Keratinocyte (primary cell): ENCODE measurements around the gene PNMT. TPM values are rescaled to one million over a fixed set of nuclear protein-coding genes. Genes with fewer than 3 reads are reported as not detected.

ENCODE experiments used
- DNase-seq: peaks from one replicate; pipeline ENCODE4 v3.0.0-alpha.2; 2011; ENCODE audit warnings: low read depth, missing footprints, low spot score
- FAIRE-seq: peaks from 2 replicates; lab custom pipeline; 2011; peaks lifted over from hg19 to GRCh38; lab: Jason Lieb, UNC
- H2AFZ ChIP-seq: 2 replicates; pipeline ENCODE4 v1.6.0; 2012; ENCODE audit warnings: low read length, control low read depth, inconsistent platforms; ENCODE audit not compliant: control insufficient read depth
- H3K27ac ChIP-seq: 2 replicates; pipeline ENCODE4 v1.5.1; 2011; ENCODE audit warnings: low read length; ENCODE audit not compliant: control insufficient read depth, insufficient read depth
- H3K27me3 ChIP-seq: 3 replicates; pipeline ENCODE4 v1.6.0; 2011; ENCODE audit warnings: low read length; ENCODE audit not compliant: control insufficient read depth, insufficient read depth; ENCODE audit errors: extremely low read depth
- H3K36me3 ChIP-seq, 2 experiments: 2 replicates in 1 of 2; 3 replicates in 1 of 2; pipeline ENCODE4 v1.5.1; 2011; ENCODE audit warnings: low read length in 2 of 2, mild to moderate bottlenecking in 1 of 2; ENCODE audit not compliant: control insufficient read depth in 2 of 2, insufficient read depth in 2 of 2; ENCODE audit errors: extremely low read depth in 1 of 2
- H3K4me1 ChIP-seq: 3 replicates; pipeline ENCODE4 v1.5.1; 2011; ENCODE audit warnings: low read length; ENCODE audit not compliant: control insufficient read depth, insufficient read depth; ENCODE audit errors: extremely low read depth
- H3K4me2 ChIP-seq: 3 replicates; pipeline ENCODE4 v1.6.0; 2011; ENCODE audit warnings: low read depth, low read length; ENCODE audit not compliant: control insufficient read depth, insufficient read depth; ENCODE audit errors: extremely low read depth
- H3K4me3 ChIP-seq, 3 experiments: fragments of 200-600 bp in 1 of 3; sonication (generic) in 1 of 3; 2 replicates in 2 of 3; 3 replicates in 1 of 3; pipeline ENCODE4 v1.5.1; 2011 to 2016; ENCODE audit warnings: low read length in 3 of 3, mild to moderate bottlenecking in 3 of 3, control low read depth in 2 of 3, inconsistent platforms in 1 of 3, low read depth in 1 of 3, mixed read lengths in 1 of 3, mixed run types in 1 of 3, moderate library complexity in 1 of 3; ENCODE audit not compliant: control insufficient read depth in 2 of 3, insufficient read depth in 2 of 3; ENCODE audit errors: extremely low read depth in 1 of 3
- H3K79me2 ChIP-seq: 2 replicates; pipeline ENCODE4 v1.6.0; 2012; ENCODE audit warnings: low read length; ENCODE audit not compliant: control insufficient read depth, insufficient read depth
- H3K9ac ChIP-seq: 3 replicates; pipeline ENCODE4 v1.6.0; 2011; ENCODE audit warnings: low read length; ENCODE audit not compliant: control insufficient read depth, insufficient read depth; ENCODE audit errors: extremely low read depth
- H3K9me1 ChIP-seq: 3 replicates; pipeline ENCODE4 v1.6.0; 2011; ENCODE audit warnings: low read length; ENCODE audit not compliant: control insufficient read depth, insufficient read depth; ENCODE audit errors: extremely low read depth
- H3K9me3 ChIP-seq: 2 replicates; pipeline ENCODE4 v1.5.1; 2012; ENCODE audit warnings: low read depth, low read length; ENCODE audit not compliant: control insufficient read depth
- H4K20me1 ChIP-seq: 3 replicates; pipeline ENCODE4 v1.6.0; 2011; ENCODE audit warnings: low read length; ENCODE audit not compliant: control insufficient read depth, insufficient read depth; ENCODE audit errors: extremely low read depth
- EZH2 ChIP-seq: IDR thresholded peaks from one replicate; pipeline ENCODE4 v1.6.1; 2012; ENCODE audit warnings: inconsistent platforms, mild to moderate bottlenecking, low read length, moderate library complexity
- dilution Hi-C: fragments of 300-500 bp; cut with MboI; formaldehyde crosslinking; loops from one replicate; pipeline ENCODE4 v1.7.0; 2020; ENCODE audit warnings: low sequenced_read_pairs; ENCODE audit not compliant: extremely low pct_ligation_motif_present
- polyA plus RNA-seq, 5 experiments: library from polyadenylated mRNA; depleted of rRNA in 3 of 5; stranded (reverse) in 3 of 5; stranded (forward) in 1 of 5; unstranded in 1 of 5; fragments of >200 nt; gene quantifications; 1 replicate in 1 of 5; 2 replicates in 3 of 5; 3 replicates in 1 of 5; pipeline versions ENCODE4 v1.2.1 to v1.2.3, GENCODE V29; 2011 to 2012; ENCODE audit warnings: missing spikeins in 2 of 5, low read depth in 1 of 5, low replicate concordance in 1 of 5
- TF ChIP-seq, protein P1 (sequence below), 3 experiments: IDR thresholded peaks in 1 of 3; conservative IDR thresholded peaks in 1 of 3; optimal IDR thresholded peaks in 1 of 3; 2 replicates in 2 of 3; 3 replicates in 1 of 3; pipeline versions ENCODE3 to v1.5.1; 2011; ENCODE audit warnings: low read length in 3 of 3, mild to moderate bottlenecking in 3 of 3, moderate library complexity in 2 of 3, control low read depth in 1 of 3, inconsistent platforms in 1 of 3; ENCODE audit not compliant: insufficient read depth in 2 of 3; ENCODE audit errors: extremely low read depth in 1 of 3

The PNMT gene
- polyA plus RNA-seq, 1 donor (not counting 4 experiments of a cell fraction or from before 2014, with no cell fraction given), result not detected

DNA sequence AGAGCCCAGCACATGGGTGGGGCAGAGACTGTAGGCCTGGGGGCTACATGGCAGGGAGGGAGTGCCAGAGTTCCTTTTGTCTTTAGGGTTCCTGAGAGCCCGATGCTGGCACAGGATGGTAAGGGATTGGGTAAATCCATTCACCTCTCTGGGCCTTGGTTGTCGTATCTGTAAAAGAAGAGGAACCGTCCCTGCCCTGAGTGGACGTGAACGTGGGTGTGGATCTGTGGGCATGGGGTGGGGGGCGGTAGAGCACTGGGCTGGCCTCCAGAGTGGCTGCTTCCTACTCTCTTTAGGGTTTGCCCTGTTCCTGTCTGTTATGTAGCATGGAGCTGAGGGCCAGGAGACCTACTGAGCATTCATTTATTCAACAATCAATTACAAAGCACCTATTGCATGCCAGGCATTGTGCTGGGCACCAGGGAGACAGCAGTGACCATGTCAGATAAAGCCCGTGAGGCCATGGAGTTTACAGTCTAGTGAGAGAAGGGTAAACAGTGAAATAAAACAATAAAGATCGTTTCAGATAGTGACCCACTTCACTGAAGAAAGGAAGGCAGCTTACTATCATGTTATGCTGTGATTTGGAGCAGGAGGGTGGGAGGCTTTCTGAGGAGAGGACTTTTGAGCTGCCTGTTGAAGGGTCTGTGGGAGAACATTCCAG is 16.2 kb upstream of the PNMT start:
- no peaks in the 10 kb centered on the region for H3K9me1 ChIP-seq
- H3K27ac ChIP-seq, result no peak overlapping the region
- no peak for DNase-seq
- H2AFZ ChIP-seq, result no peak overlapping the region
- H3K27me3 ChIP-seq, result no peaks in the 10 kb centered on the region
- dilution Hi-C loops, result no loop called here
- no peak overlapping the region for H3K4me2 ChIP-seq
- FAIRE-seq, result no peak
- H3K9me3 ChIP-seq, result no peaks in the 10 kb centered on the region
- no peaks in the 10 kb centered on the region for H3K4me1 ChIP-seq
- H3K36me3 ChIP-seq, result peaks cover 0 to 5% of the 10 kb centered on the region in 2 experiments
- H3K4me3 ChIP-seq, result no peak overlapping the region
- no peak overlapping the region for H3K9ac ChIP-seq
- TF ChIP-seq, protein P1, sequence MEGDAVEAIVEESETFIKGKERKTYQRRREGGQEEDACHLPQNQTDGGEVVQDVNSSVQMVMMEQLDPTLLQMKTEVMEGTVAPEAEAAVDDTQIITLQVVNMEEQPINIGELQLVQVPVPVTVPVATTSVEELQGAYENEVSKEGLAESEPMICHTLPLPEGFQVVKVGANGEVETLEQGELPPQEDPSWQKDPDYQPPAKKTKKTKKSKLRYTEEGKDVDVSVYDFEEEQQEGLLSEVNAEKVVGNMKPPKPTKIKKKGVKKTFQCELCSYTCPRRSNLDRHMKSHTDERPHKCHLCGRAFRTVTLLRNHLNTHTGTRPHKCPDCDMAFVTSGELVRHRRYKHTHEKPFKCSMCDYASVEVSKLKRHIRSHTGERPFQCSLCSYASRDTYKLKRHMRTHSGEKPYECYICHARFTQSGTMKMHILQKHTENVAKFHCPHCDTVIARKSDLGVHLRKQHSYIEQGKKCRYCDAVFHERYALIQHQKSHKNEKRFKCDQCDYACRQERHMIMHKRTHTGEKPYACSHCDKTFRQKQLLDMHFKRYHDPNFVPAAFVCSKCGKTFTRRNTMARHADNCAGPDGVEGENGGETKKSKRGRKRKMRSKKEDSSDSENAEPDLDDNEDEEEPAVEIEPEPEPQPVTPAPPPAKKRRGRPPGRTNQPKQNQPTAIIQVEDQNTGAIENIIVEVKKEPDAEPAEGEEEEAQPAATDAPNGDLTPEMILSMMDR (optimal IDR thresholded peaks at IDR 0.05 in 1 of 3, IDR thresholded peaks at IDR 0.05 in 1 of 3, conservative IDR thresholded peaks at IDR 0.05 in 1 of 3; ENCODE audit: extremely low read depth in 1 of 3, insufficient read depth in 2 of 3, low read length in 3 of 3), result no peak
- TF ChIP-seq EZH2, result no peak
- peaks cover 6% of the 10 kb centered on the region for H4K20me1 ChIP-seq
- H3K79me2 ChIP-seq, result no peaks in the 10 kb centered on the region

DNA sequence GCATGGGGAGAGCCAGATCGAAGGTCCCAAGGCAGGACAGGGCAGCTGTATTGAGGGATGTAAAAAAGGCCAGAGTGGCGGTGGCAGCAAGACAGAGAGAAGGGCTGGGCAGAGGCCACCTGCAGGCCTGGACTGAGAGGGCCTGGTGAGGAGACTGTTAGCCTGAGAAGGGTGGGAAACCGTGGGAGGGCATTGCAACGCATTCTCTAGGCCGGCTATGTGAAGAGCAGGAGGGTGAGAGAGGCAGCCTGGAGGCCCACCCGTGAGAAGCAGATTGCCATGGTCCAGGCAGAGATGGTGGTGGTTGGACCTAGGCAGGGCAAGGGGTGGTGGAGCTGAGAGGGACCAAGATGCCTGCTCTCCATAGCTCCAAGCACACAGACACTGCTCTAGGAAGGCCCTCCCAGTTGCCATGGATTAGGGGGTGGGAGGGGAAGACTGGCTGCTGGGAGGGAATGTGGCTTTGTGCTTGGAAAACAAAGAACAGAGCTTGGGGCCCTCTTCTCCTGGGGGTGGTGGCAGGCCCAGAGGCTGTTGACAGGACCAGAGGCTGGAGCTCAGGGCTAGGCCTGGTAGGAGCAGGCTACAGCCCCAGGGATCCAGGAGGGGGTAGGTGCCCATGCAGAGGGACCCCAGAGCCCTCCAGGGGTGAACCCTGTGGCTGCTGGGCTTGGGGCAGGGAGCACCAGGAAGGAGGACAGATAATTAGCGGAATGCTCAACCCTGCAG is 15.5 kb upstream of the PNMT start:
- Histone ChIP-seq H3K79me2 (no peaks in the 10 kb centered on the region), H4K20me1 (peaks cover 3% of the 10 kb centered on the region), H3K36me3 (peaks cover 4 to 5% of the 10 kb centered on the region in 2 experiments), H3K9me1 (no peaks in the 10 kb centered on the region), H3K4me2 (no peak overlapping the region), H3K27ac (no peak overlapping the region), H3K27me3 (no peaks in the 10 kb centered on the region), H3K9ac (no peak overlapping the region), H3K4me3 (no peak overlapping the region), H2AFZ (no peak overlapping the region), H3K9me3 (no peaks in the 10 kb centered on the region), H3K4me1 (no peaks in the 10 kb centered on the region)
- TF ChIP-seq, protein P1 (optimal IDR thresholded peaks at IDR 0.05 in 1 of 3, IDR thresholded peaks at IDR 0.05 in 1 of 3, conservative IDR thresholded peaks at IDR 0.05 in 1 of 3; ENCODE audit: extremely low read depth in 1 of 3, insufficient read depth in 2 of 3, low read length in 3 of 3), result no peak
- no peak for TF ChIP-seq EZH2
- DNase-seq (no peak), FAIRE-seq (no peak)
- dilution Hi-C loops, result no loop called here
